OCI-LY7 (cell line): ENCODE data around the gene CCDC159. TPM values are rescaled to one million over a fixed set of nuclear protein-coding genes. Genes with fewer than 3 reads are reported as not detected.

Source experiments
- BruUV-seq: library from RNA; stranded (reverse); fragments of 400-500 nt; replicated peaks from 2 replicates; lab custom pipeline; 2021; lab: Mats Ljungman, UMichigan
- CTCF ChIA-PET: fragments of 300-600 bp; sonication (Branson Sonifier 250); formaldehyde crosslinking; loops from one replicate; lab custom pipeline; 2022; ENCODE audit warnings: antibody characterized with exemption; ENCODE audit not compliant: unreplicated experiment; lab: Charles Lee
- POLR2A ChIA-PET: fragments of 300-600 bp; sonication (Branson Sonifier 250); formaldehyde crosslinking; loops from one replicate; lab custom pipeline; 2022; ENCODE audit warnings: antibody characterized with exemption; lab: Charles Lee
- DNase-seq: peaks from one replicate; pipeline ENCODE4 v3.0.0-alpha.2; 2015; ENCODE audit warnings: low spot score
- H2AFZ ChIP-seq: fragments of 200-600 bp; sonication (generic), shearing (Covaris generic); 2 replicates; pipeline ENCODE4 v1.6.1; 2014; ENCODE audit warnings: mild to moderate bottlenecking, antibody characterized with exemption, low read length, moderate library complexity
- H3K27ac ChIP-seq: fragments of 200-600 bp; sonication (generic); 2 replicates; pipeline ENCODE4 v1.5.1; 2014; ENCODE audit warnings: mixed run types, low read depth, mild to moderate bottlenecking, moderate library complexity, low read length, inconsistent platforms; ENCODE audit not compliant: poor library complexity, severe bottlenecking
- H3K36me3 ChIP-seq: fragments of 200-600 bp; sonication (generic); 2 replicates; pipeline ENCODE4 v1.6.1; 2014; ENCODE audit warnings: mild to moderate bottlenecking, antibody characterized with exemption, low read length, moderate library complexity, mixed read lengths; ENCODE audit not compliant: insufficient read depth
- H3K4me1 ChIP-seq: fragments of 200-600 bp; sonication (generic); 2 replicates; pipeline ENCODE4 v1.5.1; 2014; ENCODE audit warnings: mild to moderate bottlenecking, low read length; ENCODE audit not compliant: insufficient read depth, poor library complexity, severe bottlenecking
- H3K4me2 ChIP-seq: fragments of 200-600 bp; sonication (generic); 2 replicates; pipeline ENCODE4 v1.6.1; 2014; ENCODE audit warnings: mild to moderate bottlenecking, low read length
- H3K4me3 ChIP-seq: fragments of 200-600 bp; sonication (generic); 2 replicates; pipeline ENCODE4 v1.5.1; 2014; ENCODE audit warnings: mild to moderate bottlenecking, low read depth, low read length; ENCODE audit not compliant: poor library complexity, severe bottlenecking
- H3K79me2 ChIP-seq: fragments of 200-600 bp; sonication (generic); 2 replicates; pipeline ENCODE4 v1.6.1; 2016; ENCODE audit warnings: low read depth, mild to moderate bottlenecking, low read length, moderate library complexity, mixed read lengths; ENCODE audit not compliant: insufficient read depth
- H3K9me2 ChIP-seq: fragments of 200-600 bp; sonication (generic); 2 replicates; pipeline ENCODE4 v1.6.1; 2016; ENCODE audit warnings: mild to moderate bottlenecking, low read length, mixed read lengths; ENCODE audit not compliant: insufficient read depth
- H3K9me3 ChIP-seq: fragments of 200-600 bp; sonication (generic); 2 replicates; pipeline ENCODE4 v1.6.1; 2014; ENCODE audit warnings: mild to moderate bottlenecking, mixed run types, low read length, mixed read lengths
- H4K20me1 ChIP-seq: fragments of 200-600 bp; sonication (generic); 2 replicates; pipeline ENCODE4 v1.6.1; 2014; ENCODE audit warnings: mild to moderate bottlenecking, antibody characterized with exemption, low read length, moderate library complexity, mixed read lengths; ENCODE audit not compliant: insufficient read depth
- EZH2phosphoT487 ChIP-seq: fragments of 200-600 bp; sonication (generic); IDR thresholded peaks from 2 replicates; pipeline ENCODE4 v1.6.1; 2018; ENCODE audit warnings: low read depth, borderline replicate concordance, mild to moderate bottlenecking, mixed run types, antibody characterized with exemption, low read length, moderate library complexity, mixed read lengths
- intact Hi-C: fragments of 100-400 bp; cut with micrococcal nuclease; formaldehyde crosslinking; loops from one replicate; pipeline ENCODE4 v1.10.0; 2022; ENCODE audit not compliant: unreplicated experiment
- total RNA-seq, 2 experiments: library from RNA; depleted of rRNA in 1 of 2; stranded (reverse); fragments of >200 nt in 1 of 2; shearing (Covaris generic) in 1 of 2; gene quantifications; 2 replicates each; pipeline ENCODE4 v1.2.3, GENCODE V29; 2014 to 2022
- TF ChIP-seq, protein P1 (sequence below): fragments of 200-600 bp; sonication (generic); conservative IDR thresholded peaks from 2 replicates; pipeline ENCODE4 v1.5.1; 2014; ENCODE audit warnings: mild to moderate bottlenecking, antibody characterized with exemption, low read length, moderate library complexity, mixed read lengths

The CCDC159 gene
- total RNA-seq, 2 experiments from 2014 or later = 13.3 to 18.9 TPM

- no TSS peak for BruUV-seq
- POLR2A ChIA-PET = interaction anchor here (1.1 kb wide), 1 partner anchor 12 kb away, joined by 3 read pairs; no protein-coding TSS in a partner anchor
- H3K4me3 ChIP-seq = no peak overlapping the region
- H3K9me2 ChIP-seq = no peaks in the 10 kb centered on the region
- H3K27ac ChIP-seq = no peak overlapping the region
- H3K79me2 ChIP-seq = no peaks in the 10 kb centered on the region
- no peaks in the 10 kb centered on the region for H3K36me3 ChIP-seq
- intact Hi-C loops = no loop called here
- H3K9me3 ChIP-seq = no peaks in the 10 kb centered on the region
- H2AFZ ChIP-seq = no peak overlapping the region
- H4K20me1 ChIP-seq = no peaks in the 10 kb centered on the region
- no peak overlapping the region for H3K4me2 ChIP-seq
- TF ChIP-seq, protein P1, sequence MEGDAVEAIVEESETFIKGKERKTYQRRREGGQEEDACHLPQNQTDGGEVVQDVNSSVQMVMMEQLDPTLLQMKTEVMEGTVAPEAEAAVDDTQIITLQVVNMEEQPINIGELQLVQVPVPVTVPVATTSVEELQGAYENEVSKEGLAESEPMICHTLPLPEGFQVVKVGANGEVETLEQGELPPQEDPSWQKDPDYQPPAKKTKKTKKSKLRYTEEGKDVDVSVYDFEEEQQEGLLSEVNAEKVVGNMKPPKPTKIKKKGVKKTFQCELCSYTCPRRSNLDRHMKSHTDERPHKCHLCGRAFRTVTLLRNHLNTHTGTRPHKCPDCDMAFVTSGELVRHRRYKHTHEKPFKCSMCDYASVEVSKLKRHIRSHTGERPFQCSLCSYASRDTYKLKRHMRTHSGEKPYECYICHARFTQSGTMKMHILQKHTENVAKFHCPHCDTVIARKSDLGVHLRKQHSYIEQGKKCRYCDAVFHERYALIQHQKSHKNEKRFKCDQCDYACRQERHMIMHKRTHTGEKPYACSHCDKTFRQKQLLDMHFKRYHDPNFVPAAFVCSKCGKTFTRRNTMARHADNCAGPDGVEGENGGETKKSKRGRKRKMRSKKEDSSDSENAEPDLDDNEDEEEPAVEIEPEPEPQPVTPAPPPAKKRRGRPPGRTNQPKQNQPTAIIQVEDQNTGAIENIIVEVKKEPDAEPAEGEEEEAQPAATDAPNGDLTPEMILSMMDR = no peak
- no peak for TF ChIP-seq EZH2phosphoT487
- CTCF ChIA-PET = no interaction called here
- no peaks in the 10 kb centered on the region for H3K4me1 ChIP-seq
- DNase-seq = no peak
Observed at GRCh38 chr19:11361037-11361770, 14.9 kb downstream of the CCDC159 start.

GRCh38 chr19:11361771-11362731, 15.7 kb downstream of the CCDC159 start:
- H3K36me3 ChIP-seq = no peaks in the 10 kb centered on the region
- no peaks in the 10 kb centered on the region for H4K20me1 ChIP-seq
- no peaks in the 10 kb centered on the region for H3K4me1 ChIP-seq
- no peak overlapping the region for H3K4me3 ChIP-seq
- no peaks in the 10 kb centered on the region for H3K9me3 ChIP-seq
- TF ChIP-seq EZH2phosphoT487 = no peak
- TF ChIP-seq, protein P1 = no peak
- no peak for DNase-seq
- H3K4me2 ChIP-seq = no peak overlapping the region
- BruUV-seq = no TSS peak
- H2AFZ ChIP-seq = no peak overlapping the region
- no peaks in the 10 kb centered on the region for H3K9me2 ChIP-seq
- POLR2A ChIA-PET = interaction anchor here (1.1 kb wide), 1 partner anchor 12 kb away, joined by 3 read pairs; no protein-coding TSS in a partner anchor
- intact Hi-C loops = no loop called here
- no peaks in the 10 kb centered on the region for H3K79me2 ChIP-seq
- CTCF ChIA-PET = no interaction called here
- H3K27ac ChIP-seq = no peak overlapping the region
